ENCODE data around the gene CCDC97.

The CCDC97 gene

DNA sequence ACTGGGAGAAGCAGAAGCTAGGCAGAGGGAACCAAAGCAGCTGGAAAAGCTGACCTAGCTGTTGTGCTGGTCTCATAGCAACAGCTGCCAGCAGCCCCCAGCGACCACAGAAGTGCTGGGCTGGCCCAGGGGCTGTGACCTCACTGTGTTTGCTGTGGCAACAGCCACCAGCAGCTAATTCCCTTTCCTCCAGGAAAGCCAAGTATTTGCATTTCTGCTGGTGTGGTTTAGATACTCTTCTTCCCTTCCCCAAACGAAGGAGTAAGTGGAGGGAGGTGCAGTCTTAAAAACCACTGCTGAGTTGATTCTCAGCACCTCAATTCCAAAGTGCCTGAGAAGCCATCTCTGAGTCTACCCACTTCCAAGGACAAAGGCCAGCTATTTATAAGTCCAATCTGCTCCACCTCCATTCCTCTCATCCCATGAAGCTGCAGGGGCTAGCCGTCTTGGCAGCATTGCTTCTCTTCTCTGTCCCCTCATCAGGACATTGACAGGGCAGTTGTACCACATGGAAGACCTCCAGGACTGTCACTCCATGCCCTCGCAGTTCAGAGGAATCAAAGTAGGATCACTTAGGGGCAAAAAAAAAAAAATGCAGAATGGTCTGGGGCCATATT, 11.5 kb upstream of the CCDC97 start:
- no peak for DNase-seq (ENCODE audit: low read depth in 1 of 2, low spot score in 1 of 2)

GRCh38 chr19:41299046-41299754, 10.8 kb upstream of the CCDC97 start:
- no peak for DNase-seq (ENCODE audit: low read depth in 1 of 2, low spot score in 1 of 2)

DNA sequence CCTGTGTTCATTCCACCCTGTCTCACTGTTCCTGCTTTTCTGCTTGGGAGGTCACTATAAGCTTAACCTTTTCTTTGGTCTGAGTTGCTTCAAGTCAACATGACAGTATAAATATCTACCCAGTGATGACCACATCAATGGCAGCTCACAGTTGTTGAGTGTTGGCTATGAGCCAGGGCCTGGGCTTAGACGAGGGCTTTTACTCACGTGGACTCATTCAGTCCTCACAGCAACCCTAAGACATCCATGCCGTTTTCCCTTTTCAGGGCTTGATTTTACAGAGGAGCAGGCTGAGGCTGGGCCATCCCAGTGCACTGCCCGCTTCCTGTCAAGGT, 10.2 kb upstream of the CCDC97 start:
- no peak for DNase-seq (ENCODE audit: low read depth in 1 of 2, low spot score in 1 of 2)

DNA sequence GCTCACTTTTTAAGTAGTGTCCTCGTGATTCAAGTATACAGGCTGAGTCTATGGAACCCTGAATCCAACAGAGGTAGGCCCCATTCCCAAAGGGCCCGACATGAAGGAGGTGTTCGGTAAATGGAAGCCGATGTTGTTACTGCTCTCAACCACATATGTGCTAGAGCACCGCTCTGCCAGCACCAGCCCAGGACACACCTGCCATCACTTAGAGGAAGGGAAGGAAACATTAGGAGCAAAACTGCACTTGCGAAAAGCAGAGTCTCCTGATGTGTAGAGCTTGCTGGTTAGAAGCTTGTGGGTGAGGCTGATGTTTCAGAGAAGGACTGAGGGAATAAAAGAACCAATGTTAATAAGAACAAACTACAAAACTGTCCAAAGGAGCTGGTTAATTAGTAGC, 9.4 kb upstream of the CCDC97 start:
- no peak for DNase-seq (ENCODE audit: low read depth in 1 of 2, low spot score in 1 of 2)

DNA sequence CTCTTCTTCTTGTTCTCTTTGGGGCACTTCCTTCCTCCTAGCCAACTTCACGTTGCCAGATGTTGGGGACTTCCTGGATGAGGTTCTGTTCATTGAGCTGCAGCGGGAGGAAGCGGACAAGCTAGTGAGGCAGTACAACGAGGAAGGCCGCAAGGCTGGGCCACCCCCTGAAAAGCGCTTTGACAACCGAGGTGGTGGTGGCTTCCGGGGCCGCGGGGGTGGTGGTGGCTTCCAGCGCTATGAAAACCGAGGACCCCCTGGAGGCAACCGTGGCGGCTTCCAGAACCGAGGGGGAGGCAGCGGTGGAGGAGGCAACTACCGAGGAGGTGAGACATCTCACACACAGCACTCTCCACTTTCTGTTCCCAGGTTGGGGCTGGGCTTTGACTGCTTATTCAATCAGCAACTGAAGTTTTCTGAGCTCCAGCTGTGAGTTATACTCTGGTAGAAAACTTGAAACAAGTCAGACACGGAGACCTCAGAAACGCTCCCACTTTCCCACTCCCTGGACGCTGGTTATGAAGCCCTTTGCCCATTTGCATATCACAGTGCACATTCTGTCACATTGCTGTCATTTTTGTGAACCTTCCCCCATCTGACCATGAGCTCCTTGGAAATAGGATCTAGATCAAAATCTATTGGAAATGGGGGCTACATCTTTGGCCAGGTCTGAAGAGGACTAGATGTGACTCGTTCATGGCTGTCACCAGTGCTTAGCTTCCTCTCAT, 7.2 kb upstream of the CCDC97 start:
- peak; percentile 40 to 66 for DNase-seq (ENCODE audit: low read depth in 1 of 2, low spot score in 1 of 2)

GRCh38 chr19:41303954-41304353, 6.0 kb upstream of the CCDC97 start:
- DNase-seq (ENCODE audit: low read depth in 1 of 2, low spot score in 1 of 2): no peak

GRCh38 chr19:41304706-41305483, 5.1 kb upstream of the CCDC97 start:
- DNase-seq (ENCODE audit: low read depth in 1 of 2, low spot score in 1 of 2): no peak

DNA sequence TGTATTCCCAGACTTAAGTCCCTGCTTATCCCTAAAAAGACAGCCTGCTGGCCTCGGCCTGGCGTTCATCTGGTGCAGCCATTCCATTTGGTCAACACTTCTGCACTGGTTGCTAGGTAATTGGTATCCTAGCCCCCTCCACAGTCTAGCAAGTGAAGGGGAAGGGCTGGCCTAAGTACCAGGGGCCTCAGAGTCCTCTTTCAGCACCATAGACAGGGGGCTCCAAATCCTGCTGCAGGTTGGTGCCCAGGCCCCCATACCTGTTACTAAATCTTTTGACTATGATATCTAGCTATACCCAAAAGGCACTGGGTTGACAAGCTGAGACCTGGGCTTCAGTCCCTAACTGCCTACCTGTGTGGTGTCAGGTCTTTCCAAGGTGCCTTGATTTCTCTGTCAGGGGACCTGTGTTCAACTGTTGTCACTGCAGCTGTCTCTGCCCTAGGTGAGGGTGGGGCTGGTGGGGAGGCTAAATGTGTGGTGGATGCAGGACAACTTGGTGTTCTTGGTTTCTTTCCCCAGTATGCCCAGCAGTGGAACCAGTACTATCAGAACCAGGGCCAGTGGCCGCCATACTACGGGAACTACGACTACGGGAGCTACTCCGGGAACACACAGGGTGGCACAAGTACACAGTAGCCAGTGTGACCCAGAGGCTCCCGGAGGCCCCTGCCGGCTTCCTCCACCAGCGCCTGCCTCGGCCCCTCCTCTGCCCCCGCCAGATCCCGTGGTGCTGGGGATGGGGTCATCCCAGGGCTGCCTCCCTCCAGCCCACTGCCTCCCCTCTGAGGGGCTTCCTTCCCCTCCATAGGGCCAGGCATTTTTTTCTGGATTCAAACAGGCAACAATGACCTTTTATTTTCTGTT, 3.8 kb upstream of the CCDC97 start:
- no peak for DNase-seq (ENCODE audit: low read depth in 1 of 2, low spot score in 1 of 2)

GRCh38 chr19:41307090-41307875, 2.7 kb upstream of the CCDC97 start:
- no peak for DNase-seq (ENCODE audit: low read depth in 1 of 2, low spot score in 1 of 2)

GRCh38 chr19:41307954-41308449, 2.0 kb upstream of the CCDC97 start:
- DNase-seq (ENCODE audit: low read depth in 1 of 2, low spot score in 1 of 2): no peak

- DNase-seq (ENCODE audit: low read depth in 1 of 2, low spot score in 1 of 2): peak; percentile 92 to 97
Observed at GRCh38 chr19:41308450-41309179, 1.4 kb upstream of the CCDC97 start.

DNA sequence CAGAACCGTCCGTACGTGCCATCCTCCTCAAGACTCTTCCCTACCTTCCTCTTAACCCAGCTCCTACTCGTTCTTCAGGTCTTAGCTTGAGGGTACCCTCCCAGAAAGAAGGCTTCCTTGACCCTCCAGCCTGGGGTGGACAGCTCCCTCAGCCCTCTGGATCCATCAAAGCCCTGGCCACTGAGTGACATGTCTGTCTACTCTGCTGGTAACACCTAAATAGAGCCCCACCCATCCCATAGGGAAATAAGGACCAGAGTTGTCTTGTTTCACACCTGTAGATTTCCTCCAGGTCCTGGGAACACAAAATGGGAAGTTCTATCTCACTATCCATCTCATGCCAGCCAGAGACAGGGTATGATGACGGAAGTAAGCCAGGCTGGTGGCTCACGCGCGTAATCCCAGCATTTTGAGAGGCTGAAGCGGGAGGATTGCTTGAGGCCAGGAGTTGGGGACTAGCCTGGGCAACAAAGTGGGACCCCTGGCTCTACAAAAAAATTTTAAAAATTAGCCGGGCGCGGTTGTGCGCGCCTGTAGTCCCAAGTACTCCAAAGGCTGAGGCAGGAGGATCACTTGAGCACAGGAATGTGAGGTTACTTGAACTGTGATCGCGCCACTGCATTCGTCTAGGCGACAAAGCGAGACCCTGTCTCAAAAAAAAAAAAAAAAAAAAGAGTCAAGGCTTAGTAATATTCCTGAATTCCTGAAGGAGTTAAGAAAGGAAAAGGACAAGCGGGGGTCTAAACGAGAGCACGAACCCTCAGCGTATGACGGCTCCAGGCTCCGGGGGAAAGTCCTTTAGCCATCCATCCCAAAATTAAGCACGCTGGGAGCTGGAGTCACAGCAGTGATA, 566 bp upstream of the CCDC97 start:
- no peak for DNase-seq (ENCODE audit: low read depth in 1 of 2, low spot score in 1 of 2)

- no peak for DNase-seq (ENCODE audit: low read depth in 1 of 2, low spot score in 1 of 2)
Observed at GRCh38 chr19:41311072-41311471, 1.1 kb downstream of the CCDC97 start.

GRCh38 chr19:41311613-41312012, 1.6 kb downstream of the CCDC97 start:
- no peak for DNase-seq (ENCODE audit: low read depth in 1 of 2, low spot score in 1 of 2)

DNA sequence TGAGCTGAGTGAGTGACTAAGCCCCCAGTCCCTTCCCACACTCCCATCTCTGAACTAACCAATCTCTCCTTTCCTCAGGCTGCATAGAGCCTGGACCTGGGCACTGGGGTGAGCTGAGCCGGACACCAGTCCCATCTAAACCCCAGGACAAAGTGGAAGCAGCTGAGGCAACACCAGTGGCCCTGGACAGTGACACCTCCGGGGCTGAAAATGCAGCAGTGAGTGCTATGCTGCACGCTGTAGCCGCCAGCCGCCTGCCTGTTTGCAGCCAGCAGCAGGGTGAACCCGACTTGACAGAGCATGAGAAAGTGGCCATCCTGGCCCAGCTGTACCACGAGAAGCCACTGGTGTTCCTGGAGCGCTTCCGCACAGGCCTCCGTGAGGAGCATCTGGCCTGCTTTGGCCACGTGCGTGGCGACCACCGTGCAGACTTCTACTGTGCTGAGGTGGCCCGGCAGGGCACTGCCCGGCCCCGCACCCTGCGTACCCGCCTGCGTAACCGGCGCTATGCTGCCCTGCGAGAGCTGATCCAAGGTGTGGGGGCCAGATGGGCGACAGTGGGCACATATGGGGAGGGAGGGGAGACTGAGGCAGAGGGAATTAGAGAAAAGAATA, 6.4 kb downstream of the CCDC97 start:
- DNase-seq (ENCODE audit: low read depth in 1 of 2, low spot score in 1 of 2): no peak

GRCh38 chr19:41318696-41319499, 8.9 kb downstream of the CCDC97 start:
- no peak for DNase-seq (ENCODE audit: low read depth in 1 of 2, low spot score in 1 of 2)
